ENCODE results near the gene CHRNB4.

CHRNB4 gene

DNA sequence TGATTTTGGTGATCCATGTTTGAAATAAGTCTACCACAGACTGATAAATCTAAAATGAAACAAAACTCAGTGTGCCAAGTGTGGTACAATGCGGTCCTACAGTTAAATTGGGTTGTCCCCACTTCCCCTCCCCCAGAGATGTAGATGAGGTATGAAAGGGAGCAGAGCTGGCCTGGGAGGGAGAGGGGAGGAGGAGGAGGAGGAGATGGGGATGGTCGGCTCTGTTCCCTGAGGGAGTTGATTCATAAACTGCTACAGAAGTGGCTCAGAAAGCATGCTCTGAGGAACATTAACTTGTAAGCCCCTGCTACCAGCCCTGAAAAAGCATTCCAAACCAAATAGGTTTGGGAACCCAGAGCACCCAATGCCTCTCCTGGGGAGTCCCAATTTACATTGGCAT, 28.0 kb upstream of the CHRNB4 start:
- no peak for DNase-seq

- DNase-seq, result no peak
These were observed 26.7 kb upstream of the CHRNB4 start for GRCh38 chr15:78667578-78668236.

- no peak for DNase-seq
These were observed 25.0 kb upstream of the CHRNB4 start for GRCh38 chr15:78666010-78666409.

- DNase-seq, result no peak
These were observed 22.7 kb upstream of the CHRNB4 start for GRCh38 chr15:78663703-78664102.

- DNase-seq, result no peak
These were observed 21.0 kb upstream of the CHRNB4 start for GRCh38 chr15:78662028-78662427.

DNA sequence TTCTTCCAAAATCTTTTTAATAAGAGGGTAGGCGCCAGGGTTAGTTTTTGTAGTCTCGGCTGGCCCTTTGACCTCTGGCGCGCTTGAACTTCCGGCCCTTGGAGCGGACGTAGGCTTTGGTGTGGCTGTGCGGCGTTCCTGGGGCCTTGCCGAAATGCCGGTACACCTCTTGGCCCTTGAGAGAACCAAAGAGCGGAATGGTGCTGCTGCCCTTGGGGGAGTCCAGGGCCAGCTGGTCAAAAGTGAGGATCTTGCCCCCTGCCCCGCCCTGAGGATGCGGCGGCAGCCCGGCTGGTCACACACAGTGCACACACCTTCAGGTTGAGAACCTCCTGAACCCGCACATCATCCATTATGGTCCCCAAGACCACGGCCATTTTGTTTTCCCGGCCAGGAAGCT, 20.0 kb upstream of the CHRNB4 start:
- DNase-seq, result no peak

GRCh38 chr15:78660584-78660983, 19.6 kb upstream of the CHRNB4 start:
- no peak for DNase-seq

GRCh38 chr15:78658823-78659222, 17.8 kb upstream of the CHRNB4 start:
- no peak for DNase-seq

GRCh38 chr15:78654272-78654671, 13.3 kb upstream of the CHRNB4 start:
- DNase-seq, result no peak

GRCh38 chr15:78651930-78652615, 11.1 kb upstream of the CHRNB4 start:
- DNase-seq, result no peak

DNA sequence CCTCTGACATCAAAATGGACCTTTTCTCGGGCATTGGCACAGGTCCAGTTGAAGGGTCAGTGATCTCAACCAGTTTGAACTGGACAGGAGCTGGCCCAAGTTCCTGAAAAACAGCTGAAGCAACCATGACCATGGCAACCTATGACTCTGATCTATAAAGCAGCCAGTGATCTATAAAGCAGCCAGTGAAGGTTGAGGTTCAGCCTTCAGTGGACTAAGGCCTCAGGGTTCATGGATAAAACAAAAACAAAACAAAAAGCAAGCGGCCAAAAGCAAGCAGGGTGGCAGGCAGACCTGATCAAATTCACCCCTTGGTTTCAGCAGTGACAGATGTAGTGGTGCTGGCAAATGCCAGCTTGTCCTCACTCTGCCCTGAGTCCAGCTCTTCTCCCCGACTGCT, 10.0 kb upstream of the CHRNB4 start:
- no peak for DNase-seq

DNA sequence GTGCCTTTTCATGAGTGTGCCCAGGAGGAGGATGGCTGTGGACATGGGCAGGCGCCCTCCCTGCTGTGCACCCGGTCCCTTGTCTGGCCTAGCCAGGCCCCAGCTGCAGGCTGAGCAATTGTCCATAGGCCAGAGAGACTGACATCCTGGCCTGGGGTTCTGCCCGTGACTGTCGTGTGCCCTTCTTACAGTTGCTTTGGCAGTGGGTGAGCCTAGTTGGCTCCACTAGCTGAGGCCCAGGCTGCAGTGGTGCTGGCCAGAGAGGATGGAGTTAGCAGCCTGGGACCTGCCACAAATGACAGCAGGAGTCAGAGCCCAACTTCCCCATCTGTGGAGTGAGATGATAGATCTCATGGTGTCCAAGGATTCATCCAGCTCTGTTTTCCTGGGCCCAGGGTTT, 9.0 kb upstream of the CHRNB4 start:
- DNase-seq, result no peak

DNA sequence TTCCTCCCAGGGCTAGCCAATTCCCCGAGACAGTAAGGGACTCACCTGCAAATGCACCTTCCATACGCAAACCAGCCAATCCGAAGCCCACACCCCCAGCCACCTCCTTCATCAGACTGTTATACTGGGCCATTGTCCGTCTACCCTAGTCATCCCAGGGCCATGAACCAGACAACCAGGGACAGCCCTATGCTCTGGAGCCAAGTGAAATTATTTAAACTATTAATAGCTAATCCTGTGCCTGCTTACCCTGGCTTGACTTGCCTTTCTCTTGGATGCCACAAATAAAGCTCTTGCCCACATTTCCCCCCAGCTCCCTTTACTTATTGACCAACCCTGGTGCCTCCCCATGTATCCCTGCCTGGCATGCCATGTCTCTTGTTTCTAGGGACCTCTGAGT, 4.0 kb upstream of the CHRNB4 start:
- DNase-seq, result no peak

GRCh38 chr15:78642331-78642730, 1.3 kb upstream of the CHRNB4 start:
- no peak for DNase-seq

- no peak for DNase-seq
These were observed 802 bp upstream of the CHRNB4 start for GRCh38 chr15:78641749-78642275.

DNA sequence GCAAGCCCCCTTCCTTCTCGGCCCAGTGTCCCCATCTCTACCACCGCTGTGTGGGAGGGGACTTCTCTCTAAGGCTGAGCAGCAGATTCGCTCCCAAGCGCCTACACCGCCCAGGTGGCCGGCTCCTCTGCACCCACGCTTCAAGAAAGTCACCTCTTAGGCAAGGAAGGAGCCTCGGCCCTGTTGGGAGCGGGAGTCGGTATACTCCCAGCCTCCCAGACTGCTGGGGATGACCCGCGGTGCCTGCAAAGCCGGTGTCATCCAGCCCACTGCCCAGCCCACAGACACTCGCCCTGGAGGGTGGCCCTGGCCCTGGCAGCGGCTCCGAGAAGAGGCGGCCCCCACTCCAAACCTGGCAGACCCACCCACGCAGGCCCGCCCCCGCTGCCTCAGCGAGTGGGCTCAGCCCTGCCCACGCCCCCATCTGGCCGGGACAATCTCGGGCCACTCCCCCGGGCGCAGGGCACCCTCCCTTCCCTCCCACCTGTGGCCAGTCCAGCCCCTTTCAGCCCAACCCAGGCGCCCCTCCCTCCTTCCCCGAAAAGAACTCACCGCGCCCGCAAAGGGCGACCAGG, 396 bp downstream of the CHRNB4 start:
- no peak for DNase-seq

DNA sequence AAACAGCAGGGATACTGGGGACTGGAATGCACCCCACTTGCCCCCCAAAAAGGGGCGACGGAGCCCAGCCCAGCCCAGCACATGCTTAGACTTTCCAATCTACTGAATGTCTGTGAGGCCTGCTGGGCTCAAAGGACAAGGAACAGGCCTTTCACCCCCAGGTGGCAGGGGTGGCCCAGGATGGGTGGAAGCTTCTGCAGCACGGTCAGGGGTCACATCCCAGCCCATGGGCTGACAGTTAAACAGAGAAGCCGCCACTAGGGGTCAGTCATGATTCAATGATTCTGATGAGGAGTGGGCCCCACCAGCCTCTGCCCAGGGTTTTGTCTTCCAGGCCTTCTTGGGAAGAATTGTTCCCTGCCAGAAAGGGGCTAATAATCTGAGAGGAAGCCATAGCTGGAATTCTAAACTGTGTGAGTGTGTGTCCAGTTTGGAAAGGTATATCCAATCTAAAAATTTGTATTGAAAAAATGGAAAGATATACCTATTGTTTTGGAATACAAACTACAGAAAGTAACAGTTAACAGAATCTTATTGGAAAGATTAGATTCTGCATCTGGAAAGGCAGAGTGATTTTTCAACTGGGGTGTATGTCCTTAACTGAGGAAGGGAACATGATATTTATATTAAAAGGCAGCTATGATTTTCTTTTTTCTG, 2.2 kb downstream of the CHRNB4 start:
- peak; percentile 10 for DNase-seq

DNA sequence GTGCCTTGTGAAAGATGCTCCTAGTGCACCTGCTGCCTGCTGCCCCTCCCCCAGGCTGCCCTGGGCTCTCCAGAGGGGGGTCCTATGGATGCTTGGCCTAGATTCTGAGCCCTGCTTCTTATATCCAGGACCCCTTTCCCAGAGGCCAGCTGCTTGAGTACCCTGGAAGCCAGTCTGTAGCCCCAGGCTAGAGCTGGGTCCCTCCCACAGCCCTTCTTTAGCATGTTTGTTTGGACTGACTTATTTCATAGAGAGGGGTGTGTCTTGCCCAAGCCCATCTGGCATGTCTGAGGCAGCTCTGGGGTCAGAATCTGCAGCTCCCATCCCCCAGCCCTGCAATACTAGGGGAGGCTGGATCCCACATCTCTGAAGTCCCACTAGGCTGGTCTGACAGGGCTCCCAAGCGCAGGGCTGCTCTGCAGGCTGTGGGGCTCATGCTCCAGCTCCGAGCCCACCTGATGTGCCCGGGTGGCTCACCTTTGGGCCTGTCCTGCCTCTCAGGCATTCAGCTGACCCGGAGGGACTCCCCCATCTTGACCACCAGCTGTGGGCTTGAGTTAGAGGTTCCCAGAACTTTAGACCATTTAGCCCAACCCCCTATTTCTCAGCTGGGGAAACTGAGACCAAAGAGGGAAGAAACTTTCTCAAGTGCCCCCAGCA, 3.1 kb downstream of the CHRNB4 start:
- no peak for DNase-seq

GRCh38 chr15:78636378-78636859, 4.6 kb downstream of the CHRNB4 start:
- DNase-seq, result no peak

- DNase-seq, result no peak
These were observed 5.7 kb downstream of the CHRNB4 start for GRCh38 chr15:78635346-78635745.

DNA sequence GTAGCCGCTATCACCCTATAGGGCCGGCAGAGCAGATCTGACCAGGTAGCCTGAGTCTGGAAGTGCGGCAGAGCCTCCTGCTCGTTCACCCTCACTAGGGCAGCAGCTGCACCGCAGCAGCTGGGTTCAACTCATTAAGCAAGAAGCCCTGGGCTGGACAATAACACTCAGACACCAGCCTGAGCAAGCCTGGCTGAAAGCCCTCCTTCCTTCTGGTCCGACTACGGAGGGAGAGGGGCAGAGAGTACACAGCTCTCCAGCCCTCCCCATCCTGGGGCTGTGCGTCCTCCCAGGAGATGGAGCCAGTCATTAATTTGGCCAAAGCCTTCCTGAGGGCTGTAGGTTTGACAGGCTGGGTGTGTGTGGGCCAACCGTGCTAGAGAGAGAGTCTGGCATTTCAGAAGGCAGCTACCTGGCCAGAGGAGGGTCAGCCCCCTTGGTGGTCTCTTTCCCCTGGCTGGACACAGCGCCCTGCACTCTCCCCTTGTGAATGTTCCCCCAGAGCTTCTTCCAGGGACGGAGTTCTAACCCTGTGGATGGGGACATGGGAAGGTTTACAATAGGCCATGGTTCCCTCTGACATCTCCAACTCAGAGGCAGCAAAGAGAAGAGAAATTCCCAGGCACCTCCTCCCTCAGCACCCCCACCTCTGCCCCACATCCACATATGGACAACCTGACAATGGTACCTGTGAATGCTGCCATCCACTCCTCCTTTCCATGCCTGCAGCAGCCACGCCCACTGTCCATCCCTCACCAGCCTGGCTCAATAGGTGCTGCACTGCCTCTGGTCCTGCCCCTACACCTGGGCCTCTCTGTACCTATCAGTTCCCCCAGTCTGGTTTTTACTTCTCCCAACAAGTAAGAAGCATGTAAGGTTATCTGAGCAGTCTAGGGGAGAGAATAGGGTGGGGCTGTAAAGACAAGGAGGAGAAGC, 6.5 kb downstream of the CHRNB4 start:
- no peak for DNase-seq

- DNase-seq, result no peak
These were observed 7.7 kb downstream of the CHRNB4 start for GRCh38 chr15:78633348-78633747.
